Measurements from ENCODE around the gene CAMK1G. TPM values are rescaled to one million over a fixed set of nuclear protein-coding genes. Genes with fewer than 3 reads are reported as not detected.

CAMK1G gene
- total and polyA plus RNA-seq, 10 of the 15 experiments (the other 5 are each of a cell fraction or from before 2014, with no cell fraction given), result 0.18 to 0.20 TPM; not detected in 8

- SMC1A ChIA-PET (ENCODE audit: uncharacterized antibody, unreplicated experiment), result interaction anchor here (1.0 to 2.4 kb wide), 7 partner anchors 10 to 67 kb away, joined by 3 to 12 read pairs (median 4); no protein-coding TSS in a partner anchor
- RAD21 ChIA-PET (ENCODE audit: unreplicated experiment), result interaction anchor here (0.9 to 2.4 kb wide), 8 partner anchors 24 to 67 kb away, joined by 3 to 22 read pairs (median 6); no protein-coding TSS in a partner anchor
- no peak for TF ChIP-seq CTCF (IDR thresholded peaks at IDR 0.05 in 2 of 3, conservative IDR thresholded peaks at IDR 0.05 in 1 of 3; ENCODE audit: control insufficient read depth in 2 of 3, extremely low read depth in 1 of 3, insufficient read depth in 1 of 3, low read depth in 3 of 3, low read length in 3 of 3)
- WGBS (ENCODE audit: insufficient coverage, insufficient replicate concordance, low lambda C conversion rate, missing lambda C conversion rate), result 57% methylated on average over 18 of the region's 19 CpGs
- ATAC-seq (no peak), FAIRE-seq (no peak), DNase-seq (ENCODE audit: low read depth, low spot score) (no peak)
- Histone ChIP-seq H3K4me3 (no peak overlapping the region), H3K4me1 (ENCODE audit: control insufficient read depth, insufficient read depth, low read length) (no peaks in the 10 kb centered on the region), H3K9me3 (replicated peaks; ENCODE audit: control insufficient read depth, insufficient read depth, low read length) (no peaks in the 10 kb centered on the region), H4K20me1 (ENCODE audit: control insufficient read depth, insufficient read depth) (no peaks in the 10 kb centered on the region), H3K4me2 (ENCODE audit: control insufficient read depth, insufficient read depth) (no peak overlapping the region), H3K27me3 (replicated peaks in 1 of 2; ENCODE audit: control insufficient read depth in 2 of 2, insufficient read depth in 2 of 2, low read length in 1 of 2) (no peaks in the 10 kb centered on the region), H3K9ac (ENCODE audit: control insufficient read depth, insufficient read depth, low read length) (no peak overlapping the region), H3K36me3 (ENCODE audit: control insufficient read depth in 2 of 2, insufficient read depth in 2 of 2, low read length in 1 of 2) (no peaks in the 10 kb centered on the region), H3K79me2 (ENCODE audit: control insufficient read depth, insufficient read depth, low read length) (no peaks in the 10 kb centered on the region), H3K27ac (ENCODE audit: control insufficient read depth, insufficient read depth) (no peak overlapping the region), H2AFZ (ENCODE audit: control insufficient read depth, low read depth, low read length) (no peak overlapping the region)
- CTCF ChIA-PET, result interaction anchor here (0.8 to 13.9 kb wide), 20 partner anchors 9 to 122 kb away, joined by 3 to 211 read pairs (median 8); no protein-coding TSS in a partner anchor
- in situ Hi-C loops (cut with MboI), result loop anchor here (10.0 kb wide), 1 partner anchor 52 kb away; no protein-coding TSS in a partner anchor
- POLR2A ChIA-PET, result no interaction called here
- no TSS peak for BruUV-seq (replicated peaks)
- intact Hi-C loops (cut with micrococcal nuclease; ENCODE audit: unreplicated experiment), result loop anchor here (1.0 to 5.0 kb wide), 5 partner anchors 24 to 121 kb away; no protein-coding TSS in a partner anchor
Observed at GRCh38 chr1:209626346-209627026, 43.0 kb downstream of the CAMK1G start.

Data from GM12878 (cell line).